Measurements from ENCODE around the gene ZNF609. TPM values are rescaled to one million over a fixed set of nuclear protein-coding genes. Genes with fewer than 3 reads are reported as not detected.

The ZNF609 gene
- total RNA-seq, 4 donors from 2014 or later, result 38.7 to 50.6 (median 43.9) TPM

- no peak overlapping the region for H3K4me3 ChIP-seq
- H3K9me3 ChIP-seq, result no peaks in the 10 kb centered on the region
- H3K27me3 ChIP-seq, result no peaks in the 10 kb centered on the region
- 50 to 71% methylated on average over 2 of the region's 2 CpGs for WGBS, 2 donors (ENCODE audit: low coverage in 1 of 2)
- peaks cover 0 to 27% (median 5%) of the 10 kb centered on the region in 3 donors for H3K4me1 ChIP-seq
- H3K36me3 ChIP-seq, result no peaks in the 10 kb centered on the region
- TF ChIP-seq, protein P1, sequence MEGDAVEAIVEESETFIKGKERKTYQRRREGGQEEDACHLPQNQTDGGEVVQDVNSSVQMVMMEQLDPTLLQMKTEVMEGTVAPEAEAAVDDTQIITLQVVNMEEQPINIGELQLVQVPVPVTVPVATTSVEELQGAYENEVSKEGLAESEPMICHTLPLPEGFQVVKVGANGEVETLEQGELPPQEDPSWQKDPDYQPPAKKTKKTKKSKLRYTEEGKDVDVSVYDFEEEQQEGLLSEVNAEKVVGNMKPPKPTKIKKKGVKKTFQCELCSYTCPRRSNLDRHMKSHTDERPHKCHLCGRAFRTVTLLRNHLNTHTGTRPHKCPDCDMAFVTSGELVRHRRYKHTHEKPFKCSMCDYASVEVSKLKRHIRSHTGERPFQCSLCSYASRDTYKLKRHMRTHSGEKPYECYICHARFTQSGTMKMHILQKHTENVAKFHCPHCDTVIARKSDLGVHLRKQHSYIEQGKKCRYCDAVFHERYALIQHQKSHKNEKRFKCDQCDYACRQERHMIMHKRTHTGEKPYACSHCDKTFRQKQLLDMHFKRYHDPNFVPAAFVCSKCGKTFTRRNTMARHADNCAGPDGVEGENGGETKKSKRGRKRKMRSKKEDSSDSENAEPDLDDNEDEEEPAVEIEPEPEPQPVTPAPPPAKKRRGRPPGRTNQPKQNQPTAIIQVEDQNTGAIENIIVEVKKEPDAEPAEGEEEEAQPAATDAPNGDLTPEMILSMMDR (IDR thresholded peaks at IDR 0.05), result no peak
- TF ChIP-seq POLR2AphosphoS5 (IDR thresholded peaks at IDR 0.05) (no peak), POLR2A (IDR thresholded peaks at IDR 0.05) (no peak), EP300 (IDR thresholded peaks at IDR 0.05) (no peak)
- no peak for ATAC-seq
- no peak overlapping the region for H3K27ac ChIP-seq
Observed at GRCh38 chr15:64548235-64548634, 87.9 kb downstream of the ZNF609 start.

GRCh38 chr15:64549860-64550259, 89.5 kb downstream of the ZNF609 start:
- WGBS, 2 donors (ENCODE audit: low coverage in 1 of 2), result 87 to 94% methylated on average over 2 of the region's 2 CpGs
- Histone ChIP-seq H3K9me3 (no peaks in the 10 kb centered on the region), H3K4me3 (no peak overlapping the region), H3K4me1 (peaks cover 0 to 28% (median 5%) of the 10 kb centered on the region in 3 donors), H3K36me3 (no peaks in the 10 kb centered on the region), H3K27ac (no peak overlapping the region), H3K27me3 (no peaks in the 10 kb centered on the region)
- TF ChIP-seq POLR2AphosphoS5 (IDR thresholded peaks at IDR 0.05), result no peak
- no peak for TF ChIP-seq EP300 (IDR thresholded peaks at IDR 0.05)
- TF ChIP-seq, protein P1 (IDR thresholded peaks at IDR 0.05), result no peak
- ATAC-seq, result no peak

DNA sequence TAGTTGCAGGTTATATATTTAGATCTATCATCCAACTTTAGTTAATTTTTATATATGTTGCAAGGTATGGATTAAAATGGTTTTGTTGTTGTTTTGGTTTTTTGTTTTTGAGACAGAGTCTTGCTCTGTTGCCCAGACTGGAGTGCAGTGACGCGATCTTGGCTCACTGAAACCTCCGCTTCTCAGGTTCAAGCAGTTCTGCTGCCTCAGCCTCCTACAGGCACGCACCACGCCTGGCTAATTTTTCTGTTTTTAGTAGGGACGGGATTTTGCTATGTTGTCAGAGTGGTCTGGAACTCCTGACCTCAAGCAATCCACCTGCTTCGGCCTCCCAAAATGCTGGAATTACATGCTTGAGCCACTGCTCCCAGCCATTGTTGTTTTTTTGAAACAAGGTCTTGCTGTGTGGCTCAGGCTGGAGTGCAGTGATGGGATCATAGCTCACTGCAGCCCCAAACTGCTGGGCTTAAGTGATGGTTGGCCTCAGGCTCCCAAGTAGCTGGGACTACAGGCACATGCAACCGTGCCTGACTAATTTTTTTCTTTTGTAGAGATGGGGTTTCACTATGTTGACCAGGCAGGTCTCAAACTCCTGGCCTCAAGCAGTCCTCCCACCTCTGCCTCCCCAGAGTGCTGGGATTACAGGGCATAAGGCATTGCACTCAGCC, 92.0 kb downstream of the ZNF609 start:
- Histone ChIP-seq H3K4me1 (peaks cover 0 to 28% (median 5%) of the 10 kb centered on the region in 3 donors), H3K36me3 (no peaks in the 10 kb centered on the region), H3K27ac (no peak overlapping the region), H3K4me3 (no peak overlapping the region), H3K27me3 (no peaks in the 10 kb centered on the region), H3K9me3 (no peaks in the 10 kb centered on the region)
- WGBS, 2 donors (ENCODE audit: low coverage in 1 of 2), result 76 to 94% methylated on average over 7 to 8 of the region's 8 CpGs
- TF ChIP-seq, protein P1 (IDR thresholded peaks at IDR 0.05), result no peak
- no peak for TF ChIP-seq EP300 (IDR thresholded peaks at IDR 0.05)
- no peak for TF ChIP-seq POLR2A (IDR thresholded peaks at IDR 0.05)
- TF ChIP-seq POLR2AphosphoS5 (IDR thresholded peaks at IDR 0.05), result no peak
- ATAC-seq, result no peak

DNA sequence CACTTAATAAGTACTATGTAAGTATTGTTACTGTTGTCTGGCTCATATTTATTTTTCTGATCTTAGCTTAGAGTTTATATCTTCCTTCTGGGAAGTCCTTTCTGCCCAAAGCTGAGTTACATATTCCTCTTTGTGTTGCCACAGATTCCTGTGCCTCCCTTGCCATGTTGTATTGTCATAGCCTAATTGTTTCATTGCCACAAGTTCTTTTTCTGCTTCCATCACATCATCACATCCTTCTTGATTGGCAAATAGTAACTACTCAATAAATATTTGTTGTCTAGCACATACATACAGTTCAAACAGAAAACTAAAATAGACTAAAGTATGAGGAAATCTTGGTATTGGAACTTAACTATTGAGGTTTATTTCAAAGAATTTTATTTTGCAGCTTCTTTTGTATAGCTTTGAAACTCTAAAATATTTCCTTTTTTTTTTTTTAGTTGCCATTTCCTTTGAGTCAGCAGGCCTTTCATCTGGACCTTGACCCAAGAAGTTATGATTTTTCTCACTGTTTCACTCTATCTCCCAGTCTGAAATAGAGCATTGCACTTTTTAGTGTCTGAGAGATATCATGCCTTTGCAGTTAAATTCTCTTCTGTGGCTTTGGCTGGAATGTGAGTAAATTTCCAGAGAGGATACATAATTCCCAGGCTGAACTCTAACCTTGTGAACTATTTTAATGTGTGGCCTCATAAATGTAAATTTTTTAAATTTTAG, 98.2 kb downstream of the ZNF609 start:
- no peaks in the 10 kb centered on the region for H3K36me3 ChIP-seq
- no peak for TF ChIP-seq EP300 (IDR thresholded peaks at IDR 0.05)
- no peak for TF ChIP-seq POLR2AphosphoS5 (IDR thresholded peaks at IDR 0.05)
- TF ChIP-seq POLR2A (IDR thresholded peaks at IDR 0.05), result no peak
- peaks cover 0 to 32% (median 0%) of the 10 kb centered on the region in 3 donors for H3K4me1 ChIP-seq
- no peaks in the 10 kb centered on the region for H3K9me3 ChIP-seq
- H3K27me3 ChIP-seq, result no peaks in the 10 kb centered on the region
- no peak overlapping the region for H3K4me3 ChIP-seq
- H3K27ac ChIP-seq, result no peak overlapping the region
- no peak for ATAC-seq

GRCh38 chr15:64559243-64559642, 98.9 kb downstream of the ZNF609 start:
- no peak overlapping the region for H3K27ac ChIP-seq
- 100% methylated on average over 2 of the region's 2 CpGs for WGBS, 2 donors (ENCODE audit: low coverage in 1 of 2)
- no peak for ATAC-seq

More at GRCh38 chr15:64559243-64559642, 98.9 kb downstream of the ZNF609 start:
- Histone ChIP-seq H3K9me3 (no peaks in the 10 kb centered on the region), H3K27me3 (no peaks in the 10 kb centered on the region), H3K36me3 (no peaks in the 10 kb centered on the region), H3K4me1 (peaks cover 0 to 32% (median 0%) of the 10 kb centered on the region in 3 donors), H3K4me3 (no peak overlapping the region)
- TF ChIP-seq POLR2AphosphoS5 (IDR thresholded peaks at IDR 0.05) (no peak), EP300 (IDR thresholded peaks at IDR 0.05) (no peak), POLR2A (IDR thresholded peaks at IDR 0.05) (no peak)
- TF ChIP-seq, protein P1 (IDR thresholded peaks at IDR 0.05), result no peak

All from gastroesophageal sphincter (tissue), 4 donors.